Measurements from ENCODE around the gene IDUA. TPM values are rescaled to one million over a fixed set of nuclear protein-coding genes. Genes with fewer than 3 reads are reported as not detected.

IDUA gene
- total RNA-seq, 4 donors from 2014 or later: 11.0 to 33.1 (median 19.7) TPM

GRCh38 chr4:1002631-1003251, 15.9 kb downstream of the IDUA start:
- H3K9me3 ChIP-seq: no peaks in the 10 kb centered on the region
- peaks cover 83% of the 10 kb centered on the region for H3K27me3 ChIP-seq
- peak overlapping the region; percentile 15 for H3K4me3 ChIP-seq
- no peaks in the 10 kb centered on the region for H3K36me3 ChIP-seq
- DNase-seq (ENCODE audit: low spot score in 2 of 2): no peak
- no CpG with 5 or more reads among the region's 75 CpGs for WGBS
- TF ChIP-seq CTCF (IDR thresholded peaks at IDR 0.05): no peak
- TF ChIP-seq POLR2AphosphoS5 (IDR thresholded peaks at IDR 0.05): no peak
- TF ChIP-seq POLR2A (IDR thresholded peaks at IDR 0.05): no peak
- no peak for TF ChIP-seq EP300 (IDR thresholded peaks at IDR 0.05)
- H3K27ac ChIP-seq: no peak overlapping the region
- peaks cover 21% of the 10 kb centered on the region for H3K4me1 ChIP-seq

- 71% methylated on average over 19 of the region's 63 CpGs for WGBS
- H3K36me3 ChIP-seq: no peaks in the 10 kb centered on the region
- TF ChIP-seq POLR2AphosphoS5 (IDR thresholded peaks at IDR 0.05) (no peak), EP300 (IDR thresholded peaks at IDR 0.05) (no peak), POLR2A (IDR thresholded peaks at IDR 0.05) (no peak), CTCF (IDR thresholded peaks at IDR 0.05) (no peak)
- H3K27ac ChIP-seq: no peak overlapping the region
- no peaks in the 10 kb centered on the region for H3K9me3 ChIP-seq
- H3K4me1 ChIP-seq: peaks cover 15% of the 10 kb centered on the region
- no peak for DNase-seq (ENCODE audit: low spot score in 2 of 2)
- H3K4me3 ChIP-seq: peak overlapping the region; percentile 15
- H3K27me3 ChIP-seq: peaks cover 83% of the 10 kb centered on the region
Measured at GRCh38 chr4:1003271-1004070, 16.6 kb downstream of the IDUA start.

- Histone ChIP-seq H3K27ac (no peak overlapping the region), H3K36me3 (no peaks in the 10 kb centered on the region), H3K27me3 (peaks cover 82% of the 10 kb centered on the region), H3K9me3 (no peaks in the 10 kb centered on the region), H3K4me1 (peaks cover 21% of the 10 kb centered on the region), H3K4me3 (no peak overlapping the region)
- no peak for DNase-seq (ENCODE audit: low spot score in 2 of 2)
- TF ChIP-seq CTCF (IDR thresholded peaks at IDR 0.05) (no peak), POLR2AphosphoS5 (IDR thresholded peaks at IDR 0.05) (no peak), EP300 (IDR thresholded peaks at IDR 0.05) (no peak), POLR2A (IDR thresholded peaks at IDR 0.05) (no peak)
- WGBS: 86% methylated on average over 6 of the region's 13 CpGs
Measured at GRCh38 chr4:1004071-1004418, 17.2 kb downstream of the IDUA start.

GRCh38 chr4:1004557-1005485, 18.0 kb downstream of the IDUA start:
- H3K27ac ChIP-seq: no peak overlapping the region
- H3K27me3 ChIP-seq: peaks cover 76% of the 10 kb centered on the region
- no peak for DNase-seq (ENCODE audit: low spot score in 2 of 2)
- no peaks in the 10 kb centered on the region for H3K36me3 ChIP-seq
- 85% methylated on average over 5 of the region's 25 CpGs for WGBS
- TF ChIP-seq EP300 (IDR thresholded peaks at IDR 0.05) (no peak), POLR2AphosphoS5 (IDR thresholded peaks at IDR 0.05) (no peak), CTCF (IDR thresholded peaks at IDR 0.05) (no peak), POLR2A (IDR thresholded peaks at IDR 0.05) (no peak)
- H3K9me3 ChIP-seq: no peaks in the 10 kb centered on the region
- H3K4me1 ChIP-seq: peaks cover 26% of the 10 kb centered on the region
- no peak overlapping the region for H3K4me3 ChIP-seq
